T-helper 22 cell (primary cell): ENCODE results near the gene URI1.

Source experiments
- DNase-seq: peaks from one replicate; pipeline ENCODE4 v3.0.0-alpha.2; 2020; ENCODE audit warnings: low read depth

URI1 gene

GRCh38 chr19:30059741-30060457, 117.9 kb downstream of the URI1 start:
- no peak for DNase-seq

- DNase-seq, result no peak
These were observed 118.6 kb downstream of the URI1 start for GRCh38 chr19:30060531-30061222.

DNA sequence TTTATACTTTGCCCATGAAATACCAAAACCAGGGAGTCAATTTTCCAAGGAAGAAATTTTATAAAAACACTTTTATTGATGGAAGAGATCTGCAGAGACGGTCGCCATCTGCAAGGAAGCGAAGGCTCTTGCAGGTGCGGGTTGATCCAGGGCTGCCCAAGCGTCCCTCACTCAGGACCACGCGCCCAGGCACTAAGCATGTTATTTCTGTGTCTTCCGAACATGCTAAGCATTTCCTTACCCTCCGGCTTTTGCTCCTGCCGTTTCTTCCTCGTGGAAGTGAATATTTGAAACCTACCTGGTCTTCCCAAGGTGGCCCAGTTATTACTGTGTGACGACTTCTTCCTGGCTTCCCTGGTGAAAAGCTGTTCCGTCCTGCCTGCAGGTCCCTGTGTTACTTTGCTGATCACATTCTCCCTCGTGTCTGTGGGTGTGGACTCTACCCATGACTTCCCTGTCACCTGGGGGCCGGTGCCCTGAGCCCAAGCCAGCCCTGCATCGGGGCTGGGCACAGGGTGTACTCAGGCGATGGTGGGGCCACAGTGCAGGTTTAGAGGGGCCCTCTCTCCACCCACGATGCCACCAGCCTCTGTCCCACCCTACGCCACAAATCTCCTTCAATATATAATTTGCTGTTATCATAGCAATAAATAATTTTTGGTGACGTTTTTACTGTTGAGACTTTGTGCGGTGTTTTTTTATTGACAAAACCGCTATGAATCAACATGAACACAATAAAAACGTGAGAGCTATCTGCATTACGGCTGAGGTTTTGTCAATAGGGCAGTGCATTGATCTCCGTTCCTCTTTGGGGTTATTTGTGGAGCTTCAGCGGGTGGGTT, 119.4 kb downstream of the URI1 start:
- no peak for DNase-seq

DNA sequence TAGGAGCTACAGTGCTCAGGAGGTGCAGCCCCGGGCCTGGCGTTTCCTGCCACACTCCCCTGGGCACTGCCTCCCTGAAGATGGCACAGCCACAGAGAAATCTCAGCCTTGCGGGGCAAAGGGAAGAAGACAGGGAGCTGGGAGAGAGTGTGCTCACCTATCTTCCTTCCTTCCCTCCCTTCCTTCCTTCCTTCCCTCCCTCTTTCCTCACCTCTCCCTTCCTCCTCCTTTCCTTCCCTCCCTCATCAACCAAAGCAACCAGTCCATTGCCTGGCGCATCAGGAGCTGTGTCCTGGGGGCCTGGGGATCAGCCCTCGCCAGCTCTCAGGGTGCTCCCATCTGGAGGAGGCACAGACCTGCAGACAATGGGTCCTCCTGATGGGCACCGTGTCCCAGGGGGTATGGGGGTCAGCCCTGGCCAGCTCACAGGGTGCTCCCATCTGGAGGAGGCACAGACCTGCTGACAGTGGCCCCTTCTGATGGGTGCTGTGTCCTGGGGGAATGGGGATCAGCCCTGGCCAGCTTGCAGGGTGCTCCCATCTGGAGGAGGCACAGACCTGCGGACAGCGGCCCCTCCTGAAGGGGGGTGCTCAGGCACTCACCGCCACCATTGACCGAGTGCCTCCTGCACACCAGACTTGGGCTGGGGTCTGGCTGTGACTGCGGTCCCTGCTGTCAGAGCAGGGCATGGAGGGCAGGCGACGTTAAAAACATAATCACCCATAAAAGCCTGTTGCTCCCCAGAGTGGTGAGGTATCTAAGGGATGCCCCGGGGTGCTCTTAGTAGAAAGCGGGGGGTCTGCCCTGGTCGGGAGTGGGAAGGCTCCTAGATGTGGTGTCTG, 120.2 kb downstream of the URI1 start:
- DNase-seq, result no peak

DNA sequence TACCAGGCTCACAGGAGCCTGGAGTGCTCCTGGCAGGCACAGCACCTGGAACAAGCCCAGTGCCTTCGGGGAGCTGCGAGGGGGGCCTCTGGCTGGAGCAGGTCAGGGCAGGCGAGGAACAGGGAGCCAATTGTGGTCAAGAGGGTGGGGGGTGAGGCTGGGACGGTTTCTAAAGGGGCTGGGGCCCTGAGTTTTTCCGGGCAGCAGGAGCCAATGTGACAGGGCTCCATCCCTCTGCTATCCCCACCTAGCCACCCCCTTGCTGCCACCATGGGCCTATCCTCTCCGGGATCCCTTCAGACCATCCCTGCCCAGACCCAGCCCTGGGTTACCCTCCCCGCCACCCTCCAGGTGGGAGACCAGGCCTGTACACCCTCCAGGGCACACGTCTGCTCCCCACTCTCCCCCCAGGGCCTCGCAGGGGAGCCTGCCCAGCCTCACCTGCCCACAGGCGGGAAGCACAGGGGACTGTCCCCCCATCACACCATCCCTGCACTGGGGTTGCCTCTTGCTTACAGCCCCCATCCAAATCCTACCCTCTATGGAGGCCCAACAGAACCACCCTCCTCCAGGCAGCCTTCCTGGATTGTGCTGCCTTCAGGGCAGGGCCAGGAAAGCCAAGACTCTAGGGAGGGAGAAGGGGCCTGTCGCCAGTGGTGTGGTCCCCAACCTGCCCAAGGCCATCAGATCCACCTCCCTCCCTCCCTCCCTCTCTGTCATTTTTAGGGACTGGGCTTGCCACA, 121.0 kb downstream of the URI1 start:
- DNase-seq, result no peak

DNA sequence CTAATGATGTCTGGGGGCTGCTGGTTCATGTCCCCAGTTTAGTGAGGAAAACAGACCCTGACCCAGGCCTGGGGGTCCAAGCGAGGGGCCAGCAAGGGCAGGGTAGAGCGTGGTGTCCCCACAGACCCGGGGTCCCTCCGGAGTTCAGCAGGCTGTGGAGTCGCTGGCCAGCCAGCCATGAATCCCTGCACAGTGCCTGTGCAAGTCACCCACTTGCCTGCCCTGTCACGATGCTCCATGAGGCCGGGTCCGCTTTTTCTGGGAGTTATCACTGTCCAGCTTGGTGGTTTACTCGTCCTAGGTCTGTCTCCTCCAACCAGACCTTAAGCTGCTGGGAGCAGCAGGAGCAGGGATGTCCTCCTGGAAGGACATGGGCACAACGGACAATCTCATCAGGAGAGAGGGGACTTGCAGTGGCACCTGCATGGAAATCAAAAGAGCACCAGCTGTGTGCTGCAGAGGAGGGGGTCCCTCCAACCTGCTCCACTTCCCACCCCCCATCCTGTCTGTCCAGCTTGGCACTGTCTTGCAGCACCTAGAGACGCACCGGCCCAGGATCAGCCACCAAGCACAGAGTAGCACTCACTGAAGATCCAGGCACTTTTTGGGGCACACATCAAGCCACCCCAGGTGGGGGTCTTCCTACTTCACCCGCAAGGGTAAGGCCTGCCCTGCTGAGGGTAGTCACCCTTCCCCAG, 121.8 kb downstream of the URI1 start:
- DNase-seq, result no peak

- no peak for DNase-seq
These were observed 122.3 kb downstream of the URI1 start for GRCh38 chr19:30064348-30064699.

GRCh38 chr19:30064771-30065494, 122.9 kb downstream of the URI1 start:
- DNase-seq, result no peak

DNA sequence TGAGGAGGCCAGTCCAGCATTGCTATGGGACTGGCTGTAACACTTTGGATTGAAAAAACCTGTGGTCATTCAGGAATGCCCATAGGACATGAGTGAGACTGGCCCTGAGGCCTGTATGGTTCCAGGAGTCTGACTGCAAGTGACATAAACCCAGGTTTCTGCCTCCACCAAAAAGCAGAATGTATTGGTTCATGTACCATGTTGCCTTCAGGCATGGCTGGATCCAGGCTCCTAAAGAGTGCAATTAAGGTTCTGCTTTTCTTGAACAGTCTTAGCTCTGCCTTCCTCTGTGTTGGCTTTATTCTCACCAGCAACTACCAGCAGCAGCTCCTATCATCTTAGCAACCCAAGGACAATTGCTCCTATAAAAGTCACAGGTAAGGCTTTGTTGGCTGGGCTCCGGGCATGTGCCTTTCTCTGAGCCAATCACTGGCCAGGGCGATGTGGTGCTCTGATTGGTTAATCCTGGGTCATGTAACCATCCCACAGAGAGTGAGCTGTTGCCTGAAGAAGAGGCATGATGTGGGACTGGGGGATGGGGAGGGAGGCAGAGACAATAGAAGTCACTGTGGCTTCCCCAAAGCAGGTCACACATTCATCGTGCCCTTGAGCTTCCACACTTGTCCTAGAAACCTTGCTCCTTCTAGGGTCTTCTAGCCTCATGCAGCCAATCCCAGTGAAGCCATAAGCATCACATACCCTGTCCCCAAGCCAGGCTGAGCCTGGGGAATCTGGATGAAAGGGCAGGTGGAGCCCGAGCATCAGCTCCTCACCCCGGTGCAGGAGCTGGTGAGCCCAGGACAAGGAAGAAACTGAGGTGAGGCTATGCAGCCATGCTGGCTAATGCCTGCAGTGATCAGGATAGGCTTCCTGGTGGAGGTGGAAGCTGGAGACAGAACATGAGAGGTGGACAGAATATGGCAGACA, 123.9 kb downstream of the URI1 start:
- no peak for DNase-seq
